SK-N-SH treated with all-trans-retinoic acid at 6 μM for 48 hours (cell line): ENCODE results near the gene CLMN.

Experiments used
- ATAC-seq: fragments of 200-7000 bp; cut with Tn5 transposase; 3 replicates; pipeline ENCODE4 v1.9.1; 2020; ENCODE audit warnings: mild to moderate bottlenecking, moderate library complexity
- ARNTL ChIP-seq: fragments of 450-650 bp; formaldehyde crosslinking; IDR thresholded peaks from 2 replicates; pipeline ENCODE4 v1.5.0; 2020; ENCODE audit warnings: low read depth, mild to moderate bottlenecking, moderate library complexity, borderline replicate concordance
- CREB5 ChIP-seq: fragments of 250-450 bp; sonication (Bioruptor Pico); IDR thresholded peaks from 2 replicates; pipeline ENCODE4 v1.5.1; 2020; ENCODE audit warnings: low read depth, mild to moderate bottlenecking, moderate library complexity
- CSDC2 ChIP-seq: fragments of 250-450 bp; sonication (Bioruptor Pico); IDR thresholded peaks from 2 replicates; pipeline ENCODE4 v1.5.0; 2020; ENCODE audit warnings: mild to moderate bottlenecking, moderate library complexity
- CSRNP3 ChIP-seq: fragments of 250-450 bp; sonication (Bioruptor Pico); IDR thresholded peaks from 2 replicates; pipeline ENCODE4 v1.5.1; 2021; ENCODE audit warnings: mild to moderate bottlenecking, moderate library complexity
- ESRRG ChIP-seq: fragments of 250-450 bp; sonication (Bioruptor Pico); IDR thresholded peaks from 2 replicates; pipeline ENCODE4 v1.6.1; 2021; ENCODE audit warnings: mild to moderate bottlenecking
- GLIS3 ChIP-seq: fragments of 250-450 bp; sonication (Bioruptor Pico); IDR thresholded peaks from 2 replicates; pipeline ENCODE4 v1.5.0; 2020; ENCODE audit warnings: mild to moderate bottlenecking, moderate library complexity
- ISL1 ChIP-seq: fragments of 250-450 bp; sonication (Bioruptor Pico); IDR thresholded peaks from 2 replicates; pipeline ENCODE4 v2.1.2; 2022; ENCODE audit warnings: mild to moderate bottlenecking, moderate library complexity
- OSR1 ChIP-seq: fragments of 250-450 bp; sonication (Bioruptor Pico); IDR thresholded peaks from 2 replicates; pipeline ENCODE4 v1.8.0; 2022; ENCODE audit warnings: moderate library complexity, mild to moderate bottlenecking, inconsistent platforms
- PATZ1 ChIP-seq: fragments of 250-450 bp; sonication (Bioruptor Pico); IDR thresholded peaks from 2 replicates; pipeline ENCODE4 v1.8.0; 2020; ENCODE audit warnings: mild to moderate bottlenecking, moderate library complexity, borderline replicate concordance
- POU6F1 ChIP-seq: fragments of 250-450 bp; sonication (Bioruptor Pico); IDR thresholded peaks from 2 replicates; pipeline ENCODE4 v1.8.0; 2021; ENCODE audit warnings: low read depth, mild to moderate bottlenecking, moderate library complexity, borderline replicate concordance
- PPARA ChIP-seq: fragments of 250-450 bp; sonication (Bioruptor Pico); IDR thresholded peaks from 2 replicates; pipeline ENCODE4 v1.5.0; 2020; ENCODE audit warnings: mild to moderate bottlenecking, borderline replicate concordance
- RARB ChIP-seq: fragments of 250-450 bp; sonication (Bioruptor Pico); IDR thresholded peaks from 2 replicates; pipeline ENCODE4 v1.8.0; 2021; ENCODE audit warnings: mild to moderate bottlenecking, moderate library complexity
- SNAI2 ChIP-seq: fragments of 250-450 bp; sonication (Bioruptor Pico); IDR thresholded peaks from 2 replicates; pipeline ENCODE4 v1.5.0; 2020; ENCODE audit warnings: mild to moderate bottlenecking, moderate library complexity
- TCF4 ChIP-seq: fragments of 250-450 bp; sonication (Bioruptor Pico); IDR thresholded peaks from 2 replicates; pipeline ENCODE4 v1.8.0; 2021; ENCODE audit warnings: mild to moderate bottlenecking, moderate library complexity, borderline replicate concordance
- TOX ChIP-seq: fragments of 250-450 bp; sonication (Bioruptor Pico); IDR thresholded peaks from 2 replicates; pipeline ENCODE4 v1.8.0; 2021; ENCODE audit warnings: mild to moderate bottlenecking, moderate library complexity, borderline replicate concordance
- TSHZ2 ChIP-seq: fragments of 250-450 bp; sonication (Bioruptor Pico); IDR thresholded peaks from 2 replicates; pipeline ENCODE4 v1.5.0; 2020; ENCODE audit warnings: mild to moderate bottlenecking, moderate library complexity
- ZC3H10 ChIP-seq: fragments of 250-450 bp; sonication (Bioruptor Pico); IDR thresholded peaks from 2 replicates; pipeline ENCODE4 v1.5.1; 2021; ENCODE audit warnings: mild to moderate bottlenecking, moderate library complexity
- ZFP3 ChIP-seq: fragments of 250-450 bp; sonication (Bioruptor Pico); IDR thresholded peaks from 2 replicates; pipeline ENCODE4 v1.5.0; 2020; ENCODE audit warnings: mild to moderate bottlenecking, moderate library complexity
- ZFP30 ChIP-seq: fragments of 450-650 bp; formaldehyde crosslinking; IDR thresholded peaks from 2 replicates; pipeline ENCODE4 v1.5.0; 2022; ENCODE audit warnings: mild to moderate bottlenecking, moderate library complexity
- ZNF70 ChIP-seq: fragments of 450-650 bp; formaldehyde crosslinking; IDR thresholded peaks from 2 replicates; pipeline ENCODE4 v1.5.0; 2020; ENCODE audit warnings: mild to moderate bottlenecking, moderate library complexity
- ZNF8 ChIP-seq: fragments of 450-650 bp; formaldehyde crosslinking; IDR thresholded peaks from 2 replicates; pipeline ENCODE4 v1.5.0; 2020; ENCODE audit warnings: mild to moderate bottlenecking, moderate library complexity

Gene CLMN

GRCh38 chr14:95193081-95193480, 126.6 kb downstream of the CLMN start:
- no peak for ATAC-seq
- TF ChIP-seq TOX (CRISPR knock-in tag) (no peak), CREB5 (CRISPR knock-in tag) (no peak)
- TF ChIP-seq, all 23 proteins: peak for 0

- ATAC-seq: no peak
- TF ChIP-seq ZFP3 (CRISPR knock-in tag) (no peak), ESRRG (CRISPR knock-in tag) (no peak), ZC3H10 (CRISPR knock-in tag) (no peak), ZFP30 (CRISPR knock-in tag) (no peak), ARNTL (CRISPR knock-in tag) (no peak), GLIS3 (CRISPR knock-in tag) (no peak), PATZ1 (CRISPR knock-in tag) (no peak), TOX (CRISPR knock-in tag) (no peak), TCF4 (CRISPR knock-in tag) (no peak), TSHZ2 (no peak), CSRNP3 (CRISPR knock-in tag) (no peak), OSR1 (no peak), POU6F1 (CRISPR knock-in tag) (no peak), ISL1 (CRISPR knock-in tag) (no peak), ZNF70 (no peak), CREB5 (CRISPR knock-in tag) (no peak), RARB (CRISPR knock-in tag) (no peak), PPARA (CRISPR knock-in tag) (no peak), SNAI2 (CRISPR knock-in tag) (no peak)
Observed at GRCh38 chr14:95192311-95192710, 127.4 kb downstream of the CLMN start.

GRCh38 chr14:95191445-95192199, 128.1 kb downstream of the CLMN start:
- ATAC-seq: no peak
- TF ChIP-seq CSDC2 (CRISPR knock-in tag): no peak
- TF ChIP-seq ZNF8 (CRISPR knock-in tag): no peak
- no peak for TF ChIP-seq OSR1
- TF ChIP-seq GLIS3 (CRISPR knock-in tag): no peak
- TF ChIP-seq CREB5 (CRISPR knock-in tag): no peak
- TF ChIP-seq ZFP30 (CRISPR knock-in tag): no peak
- no peak for TF ChIP-seq TOX (CRISPR knock-in tag)
- no peak for TF ChIP-seq ZC3H10 (CRISPR knock-in tag)
- no peak for TF ChIP-seq ARNTL (CRISPR knock-in tag)
- TF ChIP-seq TCF4 (CRISPR knock-in tag): no peak
- no peak for TF ChIP-seq POU6F1 (CRISPR knock-in tag)
- no peak for TF ChIP-seq ISL1 (CRISPR knock-in tag)
- no peak for TF ChIP-seq PPARA (CRISPR knock-in tag)
- no peak for TF ChIP-seq RARB (CRISPR knock-in tag)
